Thyroid gland (tissue), 4 donors: ENCODE data around the gene SRD5A2.

Source experiments
- CTCF ChIP-seq, 6 experiments: fragments of 200-600 bp in 3 of 6; fragments of 450-650 bp in 3 of 6; sonication (generic) in 3 of 6; IDR thresholded peaks; one replicate each; pipeline ENCODE4 v1.5.1; 2016 to 2019; ENCODE audit warnings: antibody characterized with exemption in 6 of 6, mild to moderate bottlenecking in 2 of 6, inconsistent platforms in 1 of 6, moderate library complexity in 1 of 6
- POLR2A ChIP-seq, 2 donors: fragments of 450-650 bp; IDR thresholded peaks; one replicate each; pipeline ENCODE4 v1.6.1; 2017; ENCODE audit warnings: antibody characterized with exemption in 2 of 2, mild to moderate bottlenecking in 2 of 2, moderate library complexity in 1 of 2

- TF ChIP-seq POLR2A (IDR thresholded peaks at IDR 0.05) (no peak), CTCF (IDR thresholded peaks at IDR 0.05) (no peak)
These were observed 45.0 kb downstream of the SRD5A2 start for GRCh38 chr2:31535768-31536167.
